ENCODE measurements around the gene APOA5. TPM values are rescaled to one million over a fixed set of nuclear protein-coding genes. Genes with fewer than 3 reads are reported as not detected.
A peak's percentile ranks its signal among the peaks of the same experiment; 100 is the strongest.

The APOA5 gene
- total and polyA plus RNA-seq, 2 of the 13 experiments (the other 11 are each of a cell fraction or from before 2014, with no cell fraction given): 44.0 to 49.1 TPM

DNA sequence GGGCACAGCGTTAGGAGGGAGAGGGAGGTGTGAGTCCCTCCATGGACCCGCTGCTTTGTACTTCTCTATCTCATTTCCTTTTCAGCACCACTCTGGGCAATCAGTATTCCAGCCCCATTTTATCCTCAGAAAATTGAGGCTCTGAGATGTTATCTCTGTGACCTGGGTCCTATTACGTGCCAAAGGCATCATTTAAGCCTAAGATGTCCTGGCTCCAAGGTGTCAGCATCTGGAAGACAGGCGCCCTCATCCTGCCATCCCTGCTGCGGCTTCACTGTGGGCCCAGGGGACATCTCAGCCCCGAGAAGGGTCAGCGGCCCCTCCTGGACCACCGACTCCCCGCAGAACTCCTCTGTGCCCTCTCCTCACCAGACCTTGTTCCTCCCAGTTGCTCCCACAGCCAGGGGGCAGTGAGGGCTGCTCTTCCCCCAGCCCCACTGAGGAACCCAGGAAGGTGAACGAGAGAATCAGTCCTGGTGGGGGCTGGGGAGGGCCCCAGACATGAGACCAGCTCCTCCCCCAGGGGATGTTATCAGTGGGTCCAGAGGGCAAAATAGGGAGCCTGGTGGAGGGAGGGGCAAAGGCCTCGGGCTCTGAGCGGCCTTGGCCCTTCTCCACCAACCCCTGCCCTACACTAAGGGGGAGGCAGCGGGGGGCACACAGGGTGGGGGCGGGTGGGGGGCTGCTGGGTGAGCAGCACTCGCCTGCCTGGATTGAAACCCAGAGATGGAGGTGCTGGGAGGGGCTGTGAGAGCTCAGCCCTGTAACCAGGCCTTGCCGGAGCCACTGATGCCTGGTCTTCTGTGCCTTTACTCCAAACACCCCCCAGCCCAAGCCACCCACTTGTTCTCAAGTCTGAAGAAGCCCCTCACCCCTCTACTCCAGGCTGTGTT is 37.2 kb upstream of the APOA5 start (continued):
- TF ChIP-seq KIAA2018 (CRISPR knock-in tag; IDR thresholded peaks at IDR 0.05; ENCODE audit: borderline replicate concordance) (no peak), ZNF883 (CRISPR knock-in tag; IDR thresholded peaks at IDR 0.05; ENCODE audit: not compliant biosample characterization) (no peak), MTF2 (CRISPR knock-in tag; IDR thresholded peaks at IDR 0.05; ENCODE audit: borderline replicate concordance) (no peak), ZNF224 (CRISPR knock-in tag; IDR thresholded peaks at IDR 0.05) (no peak), AKAP8 (CRISPR knock-in tag; IDR thresholded peaks at IDR 0.05) (peak; percentile 21; the same call in 1 of the 2 replicates), ZNF784 (CRISPR knock-in tag; IDR thresholded peaks at IDR 0.05; ENCODE audit: borderline replicate concordance) (no peak), SNRNP70 (IDR thresholded peaks at IDR 0.05; ENCODE audit: low read depth, low read length) (no peak), KLF9 (CRISPR knock-in tag; IDR thresholded peaks at IDR 0.05; ENCODE audit: low read depth) (no peak), ATF7 (IDR thresholded peaks at IDR 0.05) (no peak), ATF7 (CRISPR knock-in tag; IDR thresholded peaks at IDR 0.05) (peak; percentile 49; the same call in 1 of the 2 replicates), ZSCAN25 (CRISPR knock-in tag; IDR thresholded peaks at IDR 0.05) (peak; percentile 98)
- TF ChIP-seq, protein P1, sequence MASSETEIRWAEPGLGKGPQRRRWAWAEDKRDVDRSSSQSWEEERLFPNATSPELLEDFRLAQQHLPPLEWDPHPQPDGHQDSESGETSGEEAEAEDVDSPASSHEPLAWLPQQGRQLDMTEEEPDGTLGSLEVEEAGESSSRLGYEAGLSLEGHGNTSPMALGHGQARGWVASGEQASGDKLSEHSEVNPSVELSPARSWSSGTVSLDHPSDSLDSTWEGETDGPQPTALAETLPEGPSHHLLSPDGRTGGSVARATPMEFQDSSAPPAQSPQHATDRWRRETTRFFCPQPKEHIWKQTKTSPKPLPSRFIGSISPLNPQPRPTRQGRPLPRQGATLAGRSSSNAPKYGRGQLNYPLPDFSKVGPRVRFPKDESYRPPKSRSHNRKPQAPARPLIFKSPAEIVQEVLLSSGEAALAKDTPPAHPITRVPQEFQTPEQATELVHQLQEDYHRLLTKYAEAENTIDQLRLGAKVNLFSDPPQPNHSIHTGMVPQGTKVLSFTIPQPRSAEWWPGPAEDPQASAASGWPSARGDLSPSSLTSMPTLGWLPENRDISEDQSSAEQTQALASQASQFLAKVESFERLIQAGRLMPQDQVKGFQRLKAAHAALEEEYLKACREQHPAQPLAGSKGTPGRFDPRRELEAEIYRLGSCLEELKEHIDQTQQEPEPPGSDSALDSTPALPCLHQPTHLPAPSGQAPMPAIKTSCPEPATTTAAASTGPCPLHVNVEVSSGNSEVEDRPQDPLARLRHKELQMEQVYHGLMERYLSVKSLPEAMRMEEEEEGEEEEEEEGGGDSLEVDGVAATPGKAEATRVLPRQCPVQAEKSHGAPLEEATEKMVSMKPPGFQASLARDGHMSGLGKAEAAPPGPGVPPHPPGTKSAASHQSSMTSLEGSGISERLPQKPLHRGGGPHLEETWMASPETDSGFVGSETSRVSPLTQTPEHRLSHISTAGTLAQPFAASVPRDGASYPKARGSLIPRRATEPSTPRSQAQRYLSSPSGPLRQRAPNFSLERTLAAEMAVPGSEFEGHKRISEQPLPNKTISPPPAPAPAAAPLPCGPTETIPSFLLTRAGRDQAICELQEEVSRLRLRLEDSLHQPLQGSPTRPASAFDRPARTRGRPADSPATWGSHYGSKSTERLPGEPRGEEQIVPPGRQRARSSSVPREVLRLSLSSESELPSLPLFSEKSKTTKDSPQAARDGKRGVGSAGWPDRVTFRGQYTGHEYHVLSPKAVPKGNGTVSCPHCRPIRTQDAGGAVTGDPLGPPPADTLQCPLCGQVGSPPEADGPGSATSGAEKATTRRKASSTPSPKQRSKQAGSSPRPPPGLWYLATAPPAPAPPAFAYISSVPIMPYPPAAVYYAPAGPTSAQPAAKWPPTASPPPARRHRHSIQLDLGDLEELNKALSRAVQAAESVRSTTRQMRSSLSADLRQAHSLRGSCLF (CRISPR knock-in tag; IDR thresholded peaks at IDR 0.05; ENCODE audit: borderline replicate concordance): no peak
- TF ChIP-seq, protein P2, sequence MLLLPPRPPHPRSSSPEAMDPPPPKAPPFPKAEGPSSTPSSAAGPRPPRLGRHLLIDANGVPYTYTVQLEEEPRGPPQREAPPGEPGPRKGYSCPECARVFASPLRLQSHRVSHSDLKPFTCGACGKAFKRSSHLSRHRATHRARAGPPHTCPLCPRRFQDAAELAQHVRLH (CRISPR knock-in tag; IDR thresholded peaks at IDR 0.05; ENCODE audit: borderline replicate concordance, low read depth): peak; percentile 14; the same call in 1 of the 2 replicates

Data from HepG2 (cell line).